ENCODE results near the gene JOSD1. TPM values are rescaled to one million over a fixed set of nuclear protein-coding genes. Genes with fewer than 3 reads are reported as not detected.

The JOSD1 gene
- total RNA-seq, 1 donor from 2014 or later, result 80.3 TPM

DNA sequence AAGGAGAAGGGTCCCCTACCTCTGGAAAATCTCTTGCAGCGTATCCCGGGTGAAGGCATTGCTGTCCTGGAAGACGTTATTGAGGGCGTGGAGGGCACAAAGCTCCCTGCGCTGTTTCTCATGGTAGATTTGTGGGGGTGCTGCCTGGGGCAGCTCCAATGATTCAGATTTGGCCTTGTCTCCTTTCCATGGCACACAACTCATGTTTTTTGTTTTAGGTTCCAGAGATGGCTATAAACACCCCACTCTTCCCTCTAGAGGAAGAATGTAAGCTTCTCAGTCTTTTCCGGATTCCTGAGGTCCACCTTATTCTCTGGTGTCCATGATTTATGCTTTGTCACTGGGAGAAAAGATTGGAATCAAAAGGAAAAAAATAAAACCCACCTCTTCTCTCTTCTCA is 959 bp downstream of the JOSD1 start:
- Mint-ChIP-seq H3K9me3 (ENCODE audit: low read depth) (no peaks in the 10 kb centered on the region), H3K4me3 (ENCODE audit: unreplicated experiment) (peak overlapping the region; percentile 90), H3K36me3 (ENCODE audit: low read depth) (peaks cover 4% of the 10 kb centered on the region), H3K27ac (ENCODE audit: unreplicated experiment) (peak overlapping the region; percentile 99), H3K4me1 (ENCODE audit: low read depth) (peaks cover 56% of the 10 kb centered on the region), H3K27me3 (ENCODE audit: low read depth) (no peaks in the 10 kb centered on the region)
- no peak for DNase-seq (ENCODE audit: low spot score)
- TF ChIP-seq CTCF (IDR thresholded peaks at IDR 0.05), result peak; percentile 42

DNA sequence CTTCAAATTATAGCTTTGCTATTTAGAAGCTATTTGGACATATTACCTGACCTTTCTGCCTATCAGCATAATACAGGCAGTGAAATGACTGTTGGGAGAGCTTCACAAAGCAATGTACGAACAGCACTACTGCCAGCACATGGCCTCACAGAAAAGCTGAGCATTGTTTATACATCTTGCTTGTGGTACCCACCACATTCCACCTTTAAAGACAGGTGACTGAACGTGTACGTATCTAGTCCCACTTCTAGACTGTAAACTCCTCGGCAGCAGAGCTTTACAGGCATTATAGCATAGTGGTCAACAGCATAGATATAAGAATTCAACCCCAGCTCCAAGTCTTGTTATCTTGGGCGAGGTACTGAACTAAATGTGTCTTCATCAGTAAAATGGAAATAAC is 1.6 kb downstream of the JOSD1 start:
- H3K27ac Mint-ChIP-seq (ENCODE audit: unreplicated experiment), result peak overlapping the region; percentile 99
- H3K4me1 Mint-ChIP-seq (ENCODE audit: low read depth), result peaks cover 59% of the 10 kb centered on the region

GRCh38 chr22:38698407-38699094 is 2.2 kb downstream of the JOSD1 start:
- no peaks in the 10 kb centered on the region for H3K27me3 Mint-ChIP-seq (ENCODE audit: low read depth)
- H3K4me1 Mint-ChIP-seq (ENCODE audit: low read depth), result peaks cover 62% of the 10 kb centered on the region
- H3K4me3 Mint-ChIP-seq (ENCODE audit: unreplicated experiment), result peak overlapping the region; percentile 90
- H3K27ac Mint-ChIP-seq (ENCODE audit: unreplicated experiment), result peak overlapping the region; percentile 99
- no peak for TF ChIP-seq CTCF (IDR thresholded peaks at IDR 0.05)
- H3K9me3 Mint-ChIP-seq (ENCODE audit: low read depth), result no peaks in the 10 kb centered on the region
- DNase-seq (ENCODE audit: low spot score), result no peak
- H3K36me3 Mint-ChIP-seq (ENCODE audit: low read depth), result peaks cover 8% of the 10 kb centered on the region

More for the DNA sequence above, 1.6 kb downstream of the JOSD1 start:
- H3K36me3 Mint-ChIP-seq (ENCODE audit: low read depth), result peaks cover 7% of the 10 kb centered on the region
- H3K27me3 Mint-ChIP-seq (ENCODE audit: low read depth), result no peaks in the 10 kb centered on the region
- H3K9me3 Mint-ChIP-seq (ENCODE audit: low read depth), result no peaks in the 10 kb centered on the region
- DNase-seq (ENCODE audit: low spot score), result no peak
- H3K4me3 Mint-ChIP-seq (ENCODE audit: unreplicated experiment), result peak overlapping the region; percentile 90
- no peak for TF ChIP-seq CTCF (IDR thresholded peaks at IDR 0.05)

DNA sequence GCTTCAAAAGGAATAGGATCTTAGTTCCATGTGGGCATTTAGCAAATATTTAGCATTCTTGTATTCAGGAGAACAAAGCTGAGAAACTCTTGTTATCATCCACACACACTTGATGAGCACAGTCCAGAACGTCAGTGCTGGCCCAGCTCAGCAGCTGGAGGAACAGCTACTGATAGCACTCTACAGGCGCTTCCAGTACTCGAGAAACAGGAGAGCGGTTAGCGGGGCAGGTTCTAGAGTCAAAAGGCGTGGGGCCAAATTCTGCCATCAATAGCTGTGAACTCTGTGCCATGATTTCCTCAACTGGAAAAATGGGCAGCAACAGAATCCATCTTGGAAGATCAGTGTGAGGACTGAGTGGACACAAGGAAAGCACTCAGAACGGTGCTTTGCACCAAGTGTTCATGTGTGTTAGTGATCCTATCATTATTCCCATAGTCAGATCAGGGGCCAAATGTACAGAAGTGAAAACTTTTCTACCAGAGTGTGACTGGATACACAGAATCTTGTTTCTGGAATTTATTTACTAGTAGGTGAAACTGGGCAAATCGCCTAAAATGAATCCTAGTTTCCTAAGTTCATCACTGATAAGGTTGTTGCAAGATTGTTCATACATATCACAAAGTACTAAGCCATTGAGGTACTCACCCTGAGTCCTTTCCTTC is 3.2 kb downstream of the JOSD1 start:
- peak overlapping the region; percentile 99 for H3K27ac Mint-ChIP-seq (ENCODE audit: unreplicated experiment)
- no peak for DNase-seq (ENCODE audit: low spot score)
- peaks cover 15% of the 10 kb centered on the region for H3K36me3 Mint-ChIP-seq (ENCODE audit: low read depth)
- no peak for TF ChIP-seq CTCF (IDR thresholded peaks at IDR 0.05)
- H3K9me3 Mint-ChIP-seq (ENCODE audit: low read depth), result no peaks in the 10 kb centered on the region
- H3K4me1 Mint-ChIP-seq (ENCODE audit: low read depth), result peaks cover 68% of the 10 kb centered on the region
- no peaks in the 10 kb centered on the region for H3K27me3 Mint-ChIP-seq (ENCODE audit: low read depth)
- peak overlapping the region; percentile 90 for H3K4me3 Mint-ChIP-seq (ENCODE audit: unreplicated experiment)

GRCh38 chr22:38696606-38697424 is 3.9 kb downstream of the JOSD1 start:
- no peaks in the 10 kb centered on the region for H3K9me3 Mint-ChIP-seq (ENCODE audit: low read depth)
- H3K36me3 Mint-ChIP-seq (ENCODE audit: low read depth), result peaks cover 15% of the 10 kb centered on the region
- H3K27me3 Mint-ChIP-seq (ENCODE audit: low read depth), result no peaks in the 10 kb centered on the region
- peak overlapping the region; percentile 99 for H3K27ac Mint-ChIP-seq (ENCODE audit: unreplicated experiment)
- H3K4me3 Mint-ChIP-seq (ENCODE audit: unreplicated experiment), result peak overlapping the region; percentile 90
- no peak for DNase-seq (ENCODE audit: low spot score)
- peaks cover 71% of the 10 kb centered on the region for H3K4me1 Mint-ChIP-seq (ENCODE audit: low read depth)
- TF ChIP-seq CTCF (IDR thresholded peaks at IDR 0.05), result no peak
